Neuronal stem cell (in vitro differentiated cells): ENCODE measurements around the gene ZNF444.

Experiments
- DNase-seq: peaks from one replicate; pipeline ENCODE4 v3.0.0-alpha.2; 2013; ENCODE audit warnings: low spot score
- H2AFZ ChIP-seq: one replicate; pipeline ENCODE4 v1.6.1; 2013; ENCODE audit warnings: mild to moderate bottlenecking, low read length, inconsistent platforms
- H2AK5ac ChIP-seq: 2 replicates; pipeline ENCODE4 v1.6.1; 2013; ENCODE audit warnings: low read depth, mild to moderate bottlenecking, inconsistent platforms, low read length, moderate library complexity, mixed read lengths
- H2BK120ac ChIP-seq: 2 replicates; pipeline ENCODE4 v1.6.1; 2013; ENCODE audit warnings: low read depth, mild to moderate bottlenecking, inconsistent platforms, low read length, moderate library complexity, mixed read lengths
- H2BK12ac ChIP-seq: one replicate; pipeline ENCODE4 v1.6.1; 2013; ENCODE audit warnings: low read length, inconsistent platforms
- H2BK15ac ChIP-seq: 2 replicates; pipeline ENCODE4 v1.6.1; 2013; ENCODE audit warnings: mild to moderate bottlenecking, low read length, inconsistent platforms, mixed read lengths
- H2BK5ac ChIP-seq: one replicate; pipeline ENCODE4 v1.6.1; 2013; ENCODE audit warnings: inconsistent platforms, mild to moderate bottlenecking, low read length, moderate library complexity
- H3K14ac ChIP-seq: one replicate; pipeline ENCODE4 v1.6.1; 2013; ENCODE audit warnings: low read length, inconsistent platforms
- H3K18ac ChIP-seq: 2 replicates; pipeline ENCODE4 v1.6.1; 2013; ENCODE audit warnings: low read length, inconsistent platforms
- H3K23ac ChIP-seq: 2 replicates; pipeline ENCODE4 v1.6.1; 2013; ENCODE audit warnings: low read depth, mild to moderate bottlenecking, mixed read lengths, low read length, inconsistent platforms; ENCODE audit not compliant: poor library complexity
- H3K27ac ChIP-seq: replicated peaks from 3 replicates; pipeline ENCODE4 v1.5.1; 2013; ENCODE audit warnings: low read length, inconsistent platforms
- H3K27me3 ChIP-seq, 3 experiments: 2 replicates each; pipeline ENCODE4 v1.6.1; 2013; ENCODE audit warnings: low read length in 3 of 3, mild to moderate bottlenecking in 2 of 3, inconsistent platforms in 1 of 3, low read depth in 1 of 3, mixed read lengths in 1 of 3, moderate library complexity in 1 of 3; ENCODE audit not compliant: control insufficient read depth in 3 of 3, insufficient read depth in 3 of 3
- H3K36me3 ChIP-seq, 2 donors: replicated peaks in 1 of 2; 2 replicates each; pipeline ENCODE4 v1.6.1; 2013; ENCODE audit warnings: low read length in 2 of 2; ENCODE audit not compliant: control insufficient read depth in 2 of 2, insufficient read depth in 2 of 2
- H3K4ac ChIP-seq: 2 replicates; pipeline ENCODE4 v1.6.1; 2013; ENCODE audit warnings: inconsistent platforms, mild to moderate bottlenecking, low read length, moderate library complexity
- H3K4me1 ChIP-seq, 2 donors: 1 replicate in 1 of 2; 2 replicates in 1 of 2; pipeline ENCODE4 v1.6.1; 2013; ENCODE audit warnings: low read length in 2 of 2, low read depth in 1 of 2; ENCODE audit not compliant: control insufficient read depth in 2 of 2, insufficient read depth in 1 of 2
- H3K4me2 ChIP-seq: one replicate; pipeline ENCODE4 v1.6.1; 2013; ENCODE audit warnings: mild to moderate bottlenecking, low read length, inconsistent platforms; ENCODE audit not compliant: insufficient read depth, poor library complexity, severe bottlenecking
- H3K4me3 ChIP-seq, 2 donors: 2 replicates each; pipeline ENCODE4 v1.5.1; 2013; ENCODE audit warnings: low read length in 2 of 2, mild to moderate bottlenecking in 2 of 2, inconsistent platforms in 1 of 2, moderate library complexity in 1 of 2
- H3K79me1 ChIP-seq: one replicate; pipeline ENCODE4 v1.6.1; 2013; ENCODE audit warnings: low read depth, mild to moderate bottlenecking, inconsistent platforms, low read length, moderate library complexity
- H3K9ac ChIP-seq: one replicate; pipeline ENCODE4 v1.6.1; 2013; ENCODE audit warnings: mild to moderate bottlenecking, low read depth, low read length, inconsistent platforms; ENCODE audit not compliant: poor library complexity
- H3K9me3 ChIP-seq, 2 donors: replicated peaks in 1 of 2; 2 replicates each; pipeline versions ENCODE3 to v1.6.1; 2013; ENCODE audit warnings: low read length in 2 of 2, mild to moderate bottlenecking in 2 of 2, inconsistent platforms in 1 of 2, low read depth in 1 of 2, mixed read lengths in 1 of 2, moderate library complexity in 1 of 2; ENCODE audit not compliant: control insufficient read depth in 2 of 2, insufficient read depth in 1 of 2
- H4K8ac ChIP-seq: one replicate; pipeline ENCODE4 v1.6.1; 2013; ENCODE audit warnings: low read depth, mild to moderate bottlenecking, inconsistent platforms, low read length, moderate library complexity
- H4K91ac ChIP-seq: one replicate; pipeline ENCODE4 v1.6.1; 2013; ENCODE audit warnings: low read length, low read depth, mild to moderate bottlenecking, inconsistent platforms; ENCODE audit not compliant: poor library complexity
- WGBS, 2 donors: extraction: QIAGEN DNeasy Blood & Tissue Kit; methylation state at CpG; one replicate each; pipeline ENCODE4 v1.1.7; 2013; ENCODE audit warnings: missing lambda C conversion rate in 2 of 2, mixed read lengths in 1 of 2; ENCODE audit not compliant: insufficient read length in 2 of 2, insufficient replicate concordance in 1 of 2; ENCODE audit errors: extremely low coverage in 2 of 2; 5-methylcytosine and 5-hydroxymethylcytosine counted together

ZNF444 gene

GRCh38 chr19:56120371-56121179, 20.5 kb upstream of the ZNF444 start:
- H2BK5ac ChIP-seq = peak overlapping the region; percentile 46
- peak overlapping the region; percentile 98 for H3K9ac ChIP-seq
- peak overlapping the region; percentile 60 for H2AFZ ChIP-seq
- H4K91ac ChIP-seq = no peak overlapping the region
- peak overlapping the region; percentile 95 for H2AK5ac ChIP-seq
- H2BK12ac ChIP-seq = no peak overlapping the region
- no peaks in the 10 kb centered on the region for H3K27me3 ChIP-seq
- peaks cover 36% of the 10 kb centered on the region for H3K79me1 ChIP-seq
- H2BK15ac ChIP-seq = no peak overlapping the region
- peak overlapping the region; percentile 98 for H3K18ac ChIP-seq
- H3K36me3 ChIP-seq = peaks cover 12 to 35% of the 10 kb centered on the region in 2 donors
- H3K23ac ChIP-seq = peak overlapping the region; percentile 80
- no peak overlapping the region for H3K4ac ChIP-seq
- no peak overlapping the region for H2BK120ac ChIP-seq
- H3K9me3 ChIP-seq = no peaks in the 10 kb centered on the region
- peak overlapping the region; percentile 58 to 91 for H3K4me3 ChIP-seq
- H3K4me2 ChIP-seq = peak overlapping the region; percentile 66
- H4K8ac ChIP-seq = no peak overlapping the region
- peaks cover 6 to 11% of the 10 kb centered on the region in 2 donors for H3K4me1 ChIP-seq
- DNase-seq = no peak
- no CpG with 5 or more reads among the region's 99 CpGs for WGBS, 2 donors
- peak overlapping the region; percentile 95 for H3K14ac ChIP-seq
- H3K27ac ChIP-seq = peak overlapping the region; percentile 76

GRCh38 chr19:56121180-56122167, 19.6 kb upstream of the ZNF444 start, which contains the start of gene ZNF787:
ZNF787 (minus strand) TSS chr19:56121295; CDS start chr19:56103217, 18,078 bp downstream.
- H2BK120ac ChIP-seq = no peak within 1 kb of the TSS
- H4K91ac ChIP-seq = no peak within 1 kb of the TSS
- no peak within 1 kb of the TSS for H2BK12ac ChIP-seq
- WGBS, 2 donors = no CpG with 5 or more reads among the region's 74 CpGs
- peak within 1 kb of the TSS; percentile 98 for H3K18ac ChIP-seq
- DNase-seq = peak; percentile 100
- peak within 1 kb of the TSS; percentile 58 to 91 for H3K4me3 ChIP-seq
- peaks cover 12 to 14% of the 10 kb centered on the region in 2 donors for H3K4me1 ChIP-seq
- H2AFZ ChIP-seq = peak within 1 kb of the TSS; percentile 69
- H3K9me3 ChIP-seq = no peaks in the 10 kb centered on the region
- H3K27me3 ChIP-seq = no peaks in the 10 kb centered on the region
- H2BK15ac ChIP-seq = no peak within 1 kb of the TSS
- H3K4me2 ChIP-seq = peak within 1 kb of the TSS; percentile 70
- peaks cover 35% of the 10 kb centered on the region for H3K79me1 ChIP-seq
- peaks cover 10 to 31% of the 10 kb centered on the region in 2 donors for H3K36me3 ChIP-seq
- peak within 1 kb of the TSS; percentile 95 for H3K14ac ChIP-seq
- peak within 1 kb of the TSS; percentile 98 for H3K9ac ChIP-seq
- peak within 1 kb of the TSS; percentile 95 for H2AK5ac ChIP-seq
- peak within 1 kb of the TSS; percentile 46 for H2BK5ac ChIP-seq
- peak within 1 kb of the TSS; percentile 76 for H3K27ac ChIP-seq
- no peak within 1 kb of the TSS for H3K4ac ChIP-seq
- peak within 1 kb of the TSS; percentile 80 for H3K23ac ChIP-seq
- no peak within 1 kb of the TSS for H4K8ac ChIP-seq

- peaks cover 12 to 14% of the 10 kb centered on the region in 2 donors for H3K4me1 ChIP-seq
- H3K4me3 ChIP-seq = no peak overlapping the region
- no peak overlapping the region for H3K4me2 ChIP-seq
- H3K23ac ChIP-seq = no peak overlapping the region
- no peak overlapping the region for H4K8ac ChIP-seq
- H2BK120ac ChIP-seq = no peak overlapping the region
- H3K4ac ChIP-seq = no peak overlapping the region
- no peak overlapping the region for H3K14ac ChIP-seq
- no peak overlapping the region for H2BK12ac ChIP-seq
- no peak overlapping the region for H3K9ac ChIP-seq
- peak overlapping the region; percentile 27 for H2AFZ ChIP-seq
- no peak for DNase-seq
- no peak overlapping the region for H2BK15ac ChIP-seq
- no peaks in the 10 kb centered on the region for H3K9me3 ChIP-seq
- no peak overlapping the region for H2BK5ac ChIP-seq
- H3K27ac ChIP-seq = no peak overlapping the region
- H2AK5ac ChIP-seq = no peak overlapping the region
- H3K36me3 ChIP-seq = peaks cover 5 to 14% of the 10 kb centered on the region in 2 donors
- no CpG with 5 or more reads among the region's 16 CpGs for WGBS, 2 donors
- no peaks in the 10 kb centered on the region for H3K27me3 ChIP-seq
- H3K18ac ChIP-seq = no peak overlapping the region
- no peak overlapping the region for H4K91ac ChIP-seq
- H3K79me1 ChIP-seq = peaks cover 20% of the 10 kb centered on the region
Measured at GRCh38 chr19:56123266-56123891, 17.7 kb upstream of the ZNF444 start.
